GM12878 (cell line): Measurements from ENCODE around the gene C16orf87. TPM values are rescaled to one million over a fixed set of nuclear protein-coding genes. Genes with fewer than 3 reads are reported as not detected.

Experiments used
- BACH1 ChIP-seq: fragments of 450-650 bp; IDR thresholded peaks from 2 replicates; pipeline ENCODE4 v1.6.1; 2017; ENCODE audit warnings: mild to moderate bottlenecking, borderline replicate concordance
- CREB1 ChIP-seq: IDR thresholded peaks from 2 replicates; pipeline ENCODE4 v1.6.1; 2012; ENCODE audit warnings: low read depth, mild to moderate bottlenecking, inconsistent platforms
- HDAC6 ChIP-seq: fragments of 200-600 bp; sonication (generic); IDR thresholded peaks from one replicate; pipeline ENCODE4 v1.8.0; 2017; ENCODE audit warnings: antibody characterized with exemption; ENCODE audit not compliant: unreplicated experiment
- HSF1 ChIP-seq: fragments of 150-350 bp; IDR thresholded peaks from 2 replicates; pipeline ENCODE4 v1.6.1; 2014; ENCODE audit warnings: mild to moderate bottlenecking, low read depth, low read length
- IKZF2 ChIP-seq, 2 experiments: fragments of 450-650 bp; IDR thresholded peaks; 2 replicates each; pipeline ENCODE4 v1.6.1; 2017; ENCODE audit warnings: mild to moderate bottlenecking in 2 of 2, moderate library complexity in 2 of 2
- NFIC ChIP-seq: IDR thresholded peaks from 2 replicates; pipeline ENCODE4 v1.6.1; 2012; ENCODE audit warnings: low read depth, mild to moderate bottlenecking, inconsistent platforms, low read length, moderate library complexity
- RAD21 ChIP-seq: IDR thresholded peaks from 2 replicates; pipeline ENCODE4 v1.6.1; 2011; ENCODE audit warnings: mild to moderate bottlenecking, low read depth, low read length, moderate library complexity; ENCODE audit not compliant: insufficient read depth
- RELB ChIP-seq: fragments of 450-650 bp; IDR thresholded peaks from 2 replicates; pipeline ENCODE4 v1.6.1; 2017; ENCODE audit warnings: low read depth, mild to moderate bottlenecking, moderate library complexity
- RUNX3 ChIP-seq: IDR thresholded peaks from 2 replicates; pipeline ENCODE4 v1.6.1; 2012; ENCODE audit warnings: low read length, inconsistent platforms
- ZNF274 ChIP-seq: IDR thresholded peaks from one replicate; pipeline ENCODE4 v1.8.0; 2011; ENCODE audit not compliant: insufficient read length, insufficient read depth
- polyA plus RNA-seq, 11 experiments: library from polyadenylated mRNA; depleted of rRNA in 4 of 11; unstranded in 6 of 11; stranded (reverse) in 5 of 11; fragments of >200 nt; fragmentation: Nextera tagmentation in 4 of 11; fragmentation: Illumina TruSeq in 1 of 11; extraction: Ambion mirVana in 4 of 11; extraction: Trizol in 1 of 11; gene quantifications; 1 replicate in 1 of 11; 2 replicates in 10 of 11; pipeline versions ENCODE4 v1.2.1 to v1.2.3, GENCODE V29; 2011 to 2016; ENCODE audit warnings: inconsistent platforms in 2 of 11, missing spikeins in 2 of 11, low read depth in 1 of 11
- total RNA-seq, 4 experiments: library from RNA; depleted of rRNA in 3 of 4; stranded (reverse); fragments of >200 nt in 3 of 4; fragmentation: Illumina TruSeq in 1 of 4; extraction: Trizol in 1 of 4; gene quantifications; 2 replicates each; pipeline versions ENCODE4 v1.2.1 to v1.2.3, GENCODE V29; 2013 to 2021
- TF ChIP-seq, protein P1 (sequence below): fragments of 450-650 bp; IDR thresholded peaks from 2 replicates; pipeline ENCODE4 v1.6.1; 2018; ENCODE audit warnings: borderline replicate concordance, mild to moderate bottlenecking; ENCODE audit not compliant: partially characterized antibody

The C16orf87 gene
- total and polyA plus RNA-seq, 10 of the 15 experiments (the other 5 are each of a cell fraction or from before 2014, with no cell fraction given) = 18.4 to 72.6 (median 31.0) TPM

DNA sequence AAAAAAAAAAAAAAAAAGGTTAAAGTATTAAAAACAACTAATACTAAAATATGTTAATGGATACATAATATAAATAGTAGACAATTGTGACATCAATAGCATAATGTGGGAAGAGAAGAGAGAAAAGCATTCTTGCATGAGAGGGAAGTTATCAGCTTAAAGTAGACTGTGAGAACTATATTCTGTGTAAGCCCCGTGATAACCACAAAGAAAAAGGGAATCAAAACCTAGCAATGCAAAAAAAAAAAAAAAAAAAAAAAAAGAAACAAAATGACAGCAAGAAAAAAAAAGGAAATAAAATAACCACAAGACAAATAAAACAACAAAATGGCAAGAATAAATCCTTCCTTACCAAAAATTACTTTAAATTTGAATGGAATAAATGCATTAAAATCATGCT is 43.1 kb downstream of the C16orf87 start (continued):
- TF ChIP-seq NFIC (peak; percentile 74; the same call in 1 of the 2 replicates), ZNF274 (no peak), RUNX3 (peak; percentile 88), RAD21 (no peak), HSF1 (no peak), HDAC6 (no peak), CREB1 (peak; percentile 29; the same call in 1 of the 2 replicates), RELB (peak; percentile 62; the same call in 1 of the 2 replicates), BACH1 (no peak), IKZF2 (IDR thresholded peaks at IDR 0.05) (peak in 1 of 2 experiments; percentile 46; a peak in 2 of 4 replicates)
- TF ChIP-seq, protein P1, sequence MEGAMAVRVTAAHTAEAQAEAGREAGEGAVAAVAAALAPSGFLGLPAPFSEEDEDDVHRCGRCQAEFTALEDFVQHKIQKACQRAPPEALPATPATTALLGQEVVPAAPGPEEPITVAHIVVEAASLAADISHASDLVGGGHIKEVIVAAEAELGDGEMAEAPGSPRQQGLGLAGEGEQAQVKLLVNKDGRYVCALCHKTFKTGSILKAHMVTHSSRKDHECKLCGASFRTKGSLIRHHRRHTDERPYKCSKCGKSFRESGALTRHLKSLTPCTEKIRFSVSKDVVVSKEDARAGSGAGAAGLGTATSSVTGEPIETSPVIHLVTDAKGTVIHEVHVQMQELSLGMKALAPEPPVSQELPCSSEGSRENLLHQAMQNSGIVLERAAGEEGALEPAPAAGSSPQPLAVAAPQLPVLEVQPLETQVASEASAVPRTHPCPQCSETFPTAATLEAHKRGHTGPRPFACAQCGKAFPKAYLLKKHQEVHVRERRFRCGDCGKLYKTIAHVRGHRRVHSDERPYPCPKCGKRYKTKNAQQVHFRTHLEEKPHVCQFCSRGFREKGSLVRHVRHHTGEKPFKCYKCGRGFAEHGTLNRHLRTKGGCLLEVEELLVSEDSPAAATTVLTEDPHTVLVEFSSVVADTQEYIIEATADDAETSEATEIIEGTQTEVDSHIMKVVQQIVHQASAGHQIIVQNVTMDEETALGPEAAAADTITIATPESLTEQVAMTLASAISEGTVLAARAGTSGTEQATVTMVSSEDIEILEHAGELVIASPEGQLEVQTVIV = no peak
